ENCODE results near the gene GIGYF2.

Gene GIGYF2

DNA sequence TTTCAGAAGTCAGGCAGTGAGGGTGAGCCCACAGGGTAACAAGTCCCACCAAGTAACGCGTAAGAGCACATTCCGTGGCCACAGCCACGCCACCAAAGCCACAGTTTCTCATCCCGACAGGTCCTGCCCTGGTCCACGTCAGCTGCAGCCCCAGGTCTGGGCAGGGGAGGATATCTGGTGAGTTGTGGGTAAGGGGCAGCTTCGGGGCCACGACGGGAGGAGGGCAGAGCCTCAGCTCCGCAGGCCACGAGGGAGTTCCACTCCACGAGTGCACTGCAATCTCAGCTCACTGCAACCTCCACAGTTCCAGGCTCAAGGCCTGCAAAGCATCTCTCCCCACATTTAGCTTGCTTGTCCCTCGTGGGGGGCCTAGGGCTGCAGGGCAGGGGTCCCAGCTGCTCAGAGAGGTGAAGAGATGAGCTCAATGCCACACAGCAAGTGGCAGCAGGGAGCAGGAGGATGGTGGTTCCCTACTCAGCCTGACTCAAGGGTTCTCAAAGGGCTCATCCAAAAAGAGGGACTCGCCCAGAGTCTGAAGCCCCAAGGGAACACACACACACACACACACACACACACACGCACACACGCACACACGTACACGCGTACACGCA lies 185.5 kb downstream of the GIGYF2 start:
- Mint-ChIP-seq H3K4me3 (no peak overlapping the region), H3K9me3 (no peaks in the 10 kb centered on the region), H3K27ac (no peak overlapping the region), H3K27me3 (ENCODE audit: low read depth) (peaks cover under 1% of the 10 kb centered on the region), H3K4me1 (ENCODE audit: low read depth) (no peaks in the 10 kb centered on the region), H3K36me3 (ENCODE audit: low read depth) (no peaks in the 10 kb centered on the region)
- no peak for DNase-seq (ENCODE audit: low spot score)

DNA sequence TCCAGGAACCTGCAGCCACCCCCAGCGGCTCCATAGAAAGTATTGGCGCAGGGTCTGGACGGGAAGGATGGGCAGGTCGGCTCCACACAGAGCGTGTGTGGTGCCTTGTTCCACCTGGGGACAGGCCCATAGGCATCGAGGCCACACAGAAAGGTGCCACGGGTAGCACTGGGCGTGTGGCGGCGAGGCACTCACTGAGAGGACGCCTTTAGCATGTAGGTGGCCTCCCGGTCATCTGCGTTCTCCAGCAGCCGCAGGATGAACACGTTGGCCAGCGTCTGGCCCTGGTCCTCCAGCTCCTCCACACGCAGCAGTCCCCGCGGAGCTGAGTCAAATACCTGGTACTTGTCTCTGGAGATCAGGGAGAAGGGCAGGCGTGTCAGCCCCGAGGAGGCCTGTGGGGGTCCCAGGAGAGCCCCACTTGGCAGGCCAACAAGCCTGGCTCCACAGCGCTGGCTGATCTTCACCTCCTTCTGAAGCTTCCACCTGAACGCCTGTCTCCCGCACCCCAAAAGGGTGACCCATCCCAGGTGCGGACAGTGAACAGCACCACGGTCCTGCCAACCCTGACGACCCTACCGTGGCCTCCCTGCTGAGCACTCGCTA lies 186.1 kb downstream of the GIGYF2 start:
- H3K4me1 Mint-ChIP-seq (ENCODE audit: low read depth): no peaks in the 10 kb centered on the region
- H3K4me3 Mint-ChIP-seq: no peak overlapping the region
- no peaks in the 10 kb centered on the region for H3K9me3 Mint-ChIP-seq
- H3K27ac Mint-ChIP-seq: no peak overlapping the region
- H3K36me3 Mint-ChIP-seq (ENCODE audit: low read depth): no peaks in the 10 kb centered on the region
- DNase-seq (ENCODE audit: low spot score): no peak
- H3K27me3 Mint-ChIP-seq (ENCODE audit: low read depth): no peaks in the 10 kb centered on the region

DNA sequence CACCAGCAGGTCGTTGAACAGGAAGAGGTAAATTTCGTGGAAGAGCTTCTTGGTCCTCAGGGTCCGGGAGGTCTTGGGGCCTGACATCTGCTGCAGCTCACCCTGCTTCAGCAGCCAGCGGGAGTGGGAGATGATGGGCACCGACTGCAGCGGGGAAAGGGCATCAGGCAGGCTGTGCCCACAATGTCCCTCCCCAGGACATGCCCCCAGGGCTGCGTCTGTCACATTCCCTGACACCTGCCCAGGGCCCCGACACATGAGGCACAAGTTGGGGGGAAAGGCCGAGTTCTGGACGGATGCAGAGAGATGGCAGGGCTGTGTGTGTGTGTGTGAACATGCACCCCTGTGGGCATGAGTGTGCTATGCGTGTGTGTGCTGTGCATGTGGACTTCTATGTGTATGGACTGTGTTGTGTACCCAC lies 186.9 kb downstream of the GIGYF2 start:
- Mint-ChIP-seq H3K4me1 (ENCODE audit: low read depth) (no peaks in the 10 kb centered on the region), H3K9me3 (no peaks in the 10 kb centered on the region), H3K27ac (no peak overlapping the region), H3K36me3 (ENCODE audit: low read depth) (no peaks in the 10 kb centered on the region), H3K4me3 (no peak overlapping the region), H3K27me3 (ENCODE audit: low read depth) (no peaks in the 10 kb centered on the region)
- no peak for DNase-seq (ENCODE audit: low spot score)

DNA sequence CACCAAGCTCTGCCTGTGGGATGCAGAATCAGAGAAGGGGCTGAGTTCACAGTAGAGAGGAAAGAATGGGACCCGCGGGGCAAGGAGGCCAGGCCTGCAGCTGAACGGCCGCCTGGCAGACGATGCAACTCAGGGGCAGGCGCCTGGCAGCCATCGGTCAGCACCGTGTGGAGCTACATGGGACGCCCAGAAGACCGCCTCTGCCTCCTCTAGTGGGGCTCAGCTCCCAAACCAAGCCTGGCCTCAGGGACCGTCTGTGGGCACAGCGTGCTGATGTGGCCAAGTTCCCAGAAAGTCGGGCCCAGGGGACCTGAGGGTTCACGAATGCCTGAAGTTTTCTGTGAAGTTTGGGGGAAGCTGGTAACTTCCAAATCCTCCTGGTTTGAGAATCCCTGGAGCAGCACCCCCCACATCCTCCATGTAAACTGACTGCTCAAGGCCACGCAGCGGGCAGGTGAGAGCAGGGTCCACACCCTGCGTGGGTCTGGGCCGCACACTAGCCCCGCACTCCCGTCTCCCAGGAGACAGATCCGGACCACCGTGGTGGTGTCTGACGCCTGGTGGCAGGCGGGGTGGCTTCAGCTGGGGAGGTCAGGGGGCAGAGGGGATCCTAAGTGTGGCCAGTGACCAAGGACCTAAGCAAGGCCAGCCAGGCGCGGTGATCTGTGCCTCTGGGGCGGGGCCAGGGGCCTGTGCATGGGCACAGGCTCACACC lies 187.6 kb downstream of the GIGYF2 start:
- no peaks in the 10 kb centered on the region for H3K4me1 Mint-ChIP-seq (ENCODE audit: low read depth)
- no peaks in the 10 kb centered on the region for H3K36me3 Mint-ChIP-seq (ENCODE audit: low read depth)
- no peak for DNase-seq (ENCODE audit: low spot score)
- H3K4me3 Mint-ChIP-seq: no peak overlapping the region
- no peak overlapping the region for H3K27ac Mint-ChIP-seq
- H3K9me3 Mint-ChIP-seq: no peaks in the 10 kb centered on the region
- H3K27me3 Mint-ChIP-seq (ENCODE audit: low read depth): no peaks in the 10 kb centered on the region

DNA sequence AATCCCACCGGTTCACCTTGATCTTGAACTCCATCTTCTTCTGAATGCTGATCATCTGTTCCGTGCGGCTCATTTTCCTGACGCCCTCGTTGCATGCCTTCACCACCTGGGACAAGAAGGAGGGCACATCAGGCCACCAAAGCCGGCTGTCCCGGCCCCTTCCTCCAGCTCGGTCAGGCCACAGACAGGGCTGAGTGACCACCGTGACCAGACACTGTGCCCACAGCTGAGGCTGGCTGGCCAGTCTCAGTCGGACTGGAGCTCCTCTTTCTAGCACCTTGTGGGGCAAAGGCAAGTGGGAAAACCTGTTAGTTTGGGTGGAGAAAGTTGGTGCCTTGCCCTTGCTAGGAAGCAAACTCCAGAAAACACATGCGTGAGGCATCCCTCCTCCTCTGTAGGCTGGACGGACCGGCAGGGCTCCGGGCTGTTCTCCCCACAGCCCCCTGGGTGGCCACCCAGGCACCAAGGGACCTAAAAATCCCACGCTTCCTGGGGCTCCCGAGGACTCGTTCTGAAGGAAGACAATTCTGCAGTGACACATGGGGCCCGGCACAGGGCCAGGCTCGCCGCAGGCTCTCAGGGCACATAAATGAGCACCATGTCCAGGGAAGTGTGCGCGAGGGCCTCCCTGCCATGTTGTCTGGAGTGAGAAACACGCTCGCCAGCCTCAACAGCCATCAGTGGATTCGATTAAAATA lies 188.3 kb downstream of the GIGYF2 start:
- H3K9me3 Mint-ChIP-seq: no peaks in the 10 kb centered on the region
- no peak overlapping the region for H3K4me3 Mint-ChIP-seq
- no peak for DNase-seq (ENCODE audit: low spot score)
- no peaks in the 10 kb centered on the region for H3K27me3 Mint-ChIP-seq (ENCODE audit: low read depth)
- H3K4me1 Mint-ChIP-seq (ENCODE audit: low read depth): no peaks in the 10 kb centered on the region
- no peaks in the 10 kb centered on the region for H3K36me3 Mint-ChIP-seq (ENCODE audit: low read depth)
- H3K27ac Mint-ChIP-seq: no peak overlapping the region

DNA sequence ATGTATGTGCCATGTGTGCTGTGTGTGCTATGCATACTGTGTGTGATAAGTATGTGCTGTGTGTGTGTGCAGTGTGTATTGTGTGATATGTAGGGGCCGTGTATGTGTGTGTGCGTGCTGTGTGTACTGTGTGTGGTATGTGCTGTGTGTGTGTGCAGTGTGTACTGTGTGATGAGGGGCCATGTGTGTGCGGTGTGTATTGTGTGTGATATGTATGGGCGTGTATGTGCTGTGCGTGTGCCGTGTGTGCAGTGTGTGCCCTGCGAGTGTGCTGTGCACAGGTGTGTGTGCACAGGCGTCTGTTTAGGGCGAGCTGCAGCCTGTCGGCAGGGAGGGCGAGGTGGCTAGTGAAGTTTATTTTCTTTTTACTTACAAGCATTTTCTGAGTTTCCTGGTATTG lies 189.0 kb downstream of the GIGYF2 start:
- Mint-ChIP-seq H3K27ac (no peak overlapping the region), H3K9me3 (no peaks in the 10 kb centered on the region), H3K27me3 (ENCODE audit: low read depth) (no peaks in the 10 kb centered on the region), H3K36me3 (ENCODE audit: low read depth) (no peaks in the 10 kb centered on the region), H3K4me3 (no peak overlapping the region), H3K4me1 (ENCODE audit: low read depth) (no peaks in the 10 kb centered on the region)
- DNase-seq (ENCODE audit: low spot score): no peak

DNA sequence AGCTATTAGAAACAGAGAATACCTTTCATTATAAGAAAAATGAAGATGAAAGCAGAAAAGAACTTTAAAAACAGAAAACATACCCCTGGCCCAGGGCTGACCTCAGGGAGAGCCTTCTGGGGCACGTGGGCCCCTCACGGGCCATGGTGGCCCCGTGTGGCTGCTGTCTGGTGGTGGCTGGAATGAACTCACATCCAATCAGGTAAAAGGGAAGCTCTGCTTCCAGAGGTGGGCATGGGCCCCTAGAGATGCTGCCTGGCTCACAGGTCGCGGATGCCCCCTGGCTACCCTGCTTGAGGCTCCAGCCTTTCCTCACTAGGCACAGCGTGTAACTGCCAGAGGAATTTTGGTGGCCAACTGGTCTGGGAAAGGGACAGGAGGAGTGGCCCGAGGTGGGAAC lies 189.5 kb downstream of the GIGYF2 start:
- Mint-ChIP-seq H3K27ac (no peak overlapping the region), H3K9me3 (no peaks in the 10 kb centered on the region), H3K4me1 (ENCODE audit: low read depth) (no peaks in the 10 kb centered on the region), H3K36me3 (ENCODE audit: low read depth) (no peaks in the 10 kb centered on the region), H3K4me3 (no peak overlapping the region), H3K27me3 (ENCODE audit: low read depth) (no peaks in the 10 kb centered on the region)
- no peak for DNase-seq (ENCODE audit: low spot score)

DNA sequence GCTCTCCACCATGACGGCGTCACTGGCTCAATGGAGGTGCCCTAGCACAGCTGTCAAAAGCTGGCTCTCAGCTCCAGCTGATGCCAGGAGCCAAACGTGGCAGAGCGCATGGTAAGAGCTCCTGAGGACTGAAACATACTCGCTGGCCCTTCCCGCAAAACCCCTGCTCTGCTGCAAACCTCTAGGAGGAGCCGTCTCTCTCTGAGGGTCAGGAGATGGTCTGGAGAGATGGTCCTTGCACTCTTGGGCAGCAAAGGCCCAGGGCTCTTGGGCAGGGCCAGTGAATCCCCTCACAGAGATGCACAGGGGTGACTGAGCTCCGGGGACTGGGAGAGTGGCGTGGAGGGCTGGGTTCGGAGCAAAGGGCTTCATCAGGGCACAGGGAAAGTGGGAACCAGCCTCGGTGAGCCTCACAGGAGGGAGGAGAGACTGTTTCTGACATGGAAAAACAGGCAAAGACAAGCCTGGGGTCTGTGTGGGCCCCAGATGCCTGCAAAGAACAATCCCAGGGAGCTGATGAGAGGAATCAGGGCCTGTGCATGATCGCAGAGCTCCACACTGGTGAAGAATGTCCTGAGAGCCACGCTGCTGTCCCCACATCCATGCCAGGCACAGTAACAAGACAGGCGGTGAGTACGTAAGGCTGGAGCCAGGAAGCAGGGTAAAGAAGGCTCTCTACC lies 190.2 kb downstream of the GIGYF2 start:
- Mint-ChIP-seq H3K36me3 (ENCODE audit: low read depth) (no peaks in the 10 kb centered on the region), H3K4me3 (no peak overlapping the region), H3K27ac (no peak overlapping the region)

DNA sequence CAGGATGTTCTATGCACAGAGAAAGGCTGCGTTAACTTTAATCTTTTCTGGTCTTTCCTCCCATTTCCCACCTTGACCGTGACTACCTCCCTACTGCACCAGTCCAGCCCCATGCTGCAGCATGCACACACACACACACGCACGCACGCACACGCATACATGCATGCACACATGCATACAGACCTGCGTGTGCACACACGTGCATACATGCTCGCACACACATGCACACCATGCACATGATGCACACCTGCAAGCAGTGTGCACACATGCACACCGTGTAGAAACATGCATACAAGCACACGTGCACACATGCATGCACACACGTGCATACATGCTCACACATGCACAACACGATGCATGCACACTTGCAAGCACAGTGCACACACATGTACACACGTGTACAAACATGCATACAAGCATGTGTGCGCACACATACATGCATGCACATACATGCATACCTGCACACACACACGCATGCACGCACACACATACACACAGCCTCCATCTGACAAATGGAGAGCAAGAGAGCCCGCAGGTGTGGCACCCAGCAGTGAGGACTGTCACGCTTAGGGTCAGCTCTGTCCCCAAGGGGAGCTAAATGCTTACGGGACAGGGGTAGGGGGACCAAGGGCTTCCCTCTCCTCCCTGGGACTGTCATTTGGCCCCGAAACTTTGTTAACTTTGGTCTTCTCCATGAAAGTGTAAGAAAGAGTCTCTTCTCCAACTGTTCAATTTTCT lies 191.1 kb downstream of the GIGYF2 start:
- Mint-ChIP-seq H3K4me1 (ENCODE audit: low read depth) (no peaks in the 10 kb centered on the region), H3K36me3 (ENCODE audit: low read depth) (no peaks in the 10 kb centered on the region), H3K9me3 (no peaks in the 10 kb centered on the region), H3K4me3 (no peak overlapping the region), H3K27ac (no peak overlapping the region), H3K27me3 (ENCODE audit: low read depth) (no peaks in the 10 kb centered on the region)
- DNase-seq (ENCODE audit: low spot score): no peak

More for the DNA sequence above, 190.2 kb downstream of the GIGYF2 start:
- Mint-ChIP-seq H3K9me3 (no peaks in the 10 kb centered on the region), H3K27me3 (ENCODE audit: low read depth) (no peaks in the 10 kb centered on the region), H3K4me1 (ENCODE audit: low read depth) (no peaks in the 10 kb centered on the region)
- no peak for DNase-seq (ENCODE audit: low spot score)

DNA sequence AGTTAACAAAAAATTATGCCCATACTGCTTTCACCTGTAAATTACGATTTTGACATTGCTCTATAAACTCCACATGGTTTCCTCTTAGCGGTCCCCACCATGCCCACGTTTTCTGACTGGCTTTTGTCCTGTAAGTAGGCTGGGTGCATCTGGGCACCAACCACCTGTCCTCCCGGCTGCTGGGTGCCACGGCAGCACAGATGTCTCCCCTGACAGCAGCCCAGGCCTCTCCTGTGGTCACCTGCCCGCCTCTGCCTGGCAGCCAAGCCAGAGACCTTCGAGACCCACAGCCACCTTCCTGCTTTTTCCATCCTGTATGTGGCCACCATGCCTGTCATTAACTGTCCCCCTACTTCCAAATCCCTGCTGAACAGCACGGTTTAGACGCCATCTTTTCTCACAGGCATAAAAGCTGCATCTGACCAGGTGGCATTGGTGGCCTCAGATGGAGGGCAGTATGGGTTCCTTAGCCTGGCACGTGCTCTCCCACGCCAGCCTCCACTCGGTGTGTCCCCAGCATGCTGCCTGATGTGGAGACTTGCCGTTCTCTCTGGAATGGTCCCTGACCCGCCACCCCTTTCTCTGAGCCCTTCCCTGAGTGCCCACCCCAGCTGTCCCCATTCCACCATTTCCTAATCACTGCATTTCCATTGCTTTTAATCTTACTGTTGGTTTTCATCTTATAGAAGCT lies 191.9 kb downstream of the GIGYF2 start:
- Mint-ChIP-seq H3K27me3 (ENCODE audit: low read depth) (no peaks in the 10 kb centered on the region), H3K36me3 (ENCODE audit: low read depth) (no peaks in the 10 kb centered on the region), H3K4me1 (ENCODE audit: low read depth) (no peaks in the 10 kb centered on the region), H3K4me3 (no peak overlapping the region), H3K27ac (no peak overlapping the region), H3K9me3 (no peaks in the 10 kb centered on the region)
- no peak for DNase-seq (ENCODE audit: low spot score)

DNA sequence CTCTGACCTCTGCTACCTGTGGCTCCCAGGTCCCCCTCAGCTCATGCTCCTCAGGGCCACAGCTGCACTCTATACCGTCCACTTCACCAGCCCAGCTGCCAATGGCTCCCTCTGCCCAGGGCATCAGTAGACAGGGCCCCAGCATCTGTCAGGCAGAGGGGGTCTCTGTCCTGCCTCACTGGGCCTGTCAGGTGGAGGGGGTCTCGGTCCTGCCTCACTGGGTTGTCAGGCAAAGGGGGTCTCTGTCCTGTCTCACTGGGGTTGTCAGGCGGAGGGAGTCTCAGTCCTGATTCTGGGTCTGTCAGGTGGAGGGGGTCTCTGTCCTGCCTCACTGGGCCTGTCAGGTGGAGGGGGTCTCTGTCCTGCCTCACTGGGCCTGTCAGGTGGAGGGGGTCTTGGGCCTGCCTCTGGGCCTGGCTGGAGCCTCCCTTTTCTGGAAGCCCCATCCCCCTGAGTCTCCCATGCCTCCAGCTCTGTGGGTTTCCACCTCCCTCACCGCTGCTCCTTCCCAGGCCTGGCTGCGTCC lies 192.8 kb downstream of the GIGYF2 start:
- Mint-ChIP-seq H3K4me1 (ENCODE audit: low read depth) (no peaks in the 10 kb centered on the region), H3K27me3 (ENCODE audit: low read depth) (no peaks in the 10 kb centered on the region)

DNA sequence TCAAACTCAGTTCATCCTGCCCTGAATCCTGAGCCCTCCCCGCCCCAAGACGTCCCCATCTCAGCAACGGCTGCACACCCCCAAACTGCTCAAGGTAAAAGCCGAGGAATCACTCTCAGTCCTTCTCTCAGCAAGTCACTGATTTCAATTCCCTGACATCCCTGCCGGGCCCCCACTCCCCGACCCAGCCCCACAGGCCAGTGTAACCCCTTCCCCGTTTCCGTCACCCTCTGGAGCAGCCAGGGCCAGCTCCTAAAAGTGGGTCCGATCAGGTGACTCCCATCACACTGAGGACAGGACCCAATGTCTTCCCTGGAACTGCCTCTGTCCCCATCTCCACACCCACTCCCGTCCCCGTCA lies 193.4 kb downstream of the GIGYF2 start:
- H3K27me3 Mint-ChIP-seq (ENCODE audit: low read depth): no peaks in the 10 kb centered on the region
- H3K4me1 Mint-ChIP-seq (ENCODE audit: low read depth): no peaks in the 10 kb centered on the region
- DNase-seq (ENCODE audit: low spot score): no peak
- H3K4me3 Mint-ChIP-seq: no peak overlapping the region
- H3K36me3 Mint-ChIP-seq (ENCODE audit: low read depth): no peaks in the 10 kb centered on the region
- H3K9me3 Mint-ChIP-seq: no peaks in the 10 kb centered on the region
- no peak overlapping the region for H3K27ac Mint-ChIP-seq

More for the DNA sequence above, 192.8 kb downstream of the GIGYF2 start:
- H3K4me3 Mint-ChIP-seq: no peak overlapping the region
- no peak overlapping the region for H3K27ac Mint-ChIP-seq
- H3K9me3 Mint-ChIP-seq: no peaks in the 10 kb centered on the region
- DNase-seq (ENCODE audit: low spot score): no peak
- H3K36me3 Mint-ChIP-seq (ENCODE audit: low read depth): no peaks in the 10 kb centered on the region
